Spleen (tissue), 11 donors: Measurements from ENCODE around the gene KRT23. TPM values are rescaled to one million over a fixed set of nuclear protein-coding genes. Genes with fewer than 3 reads are reported as not detected.

Experiments used
- DNase-seq: peaks from one replicate; pipeline ENCODE4 v3.0.0-alpha.2; 2020
- H3K27ac ChIP-seq, 8 donors: fragments of 200-600 bp; sonication (generic) in 7 of 8; 1 replicate in 4 of 8; 2 replicates in 4 of 8; pipeline versions ENCODE4 v1.5.0 to v1.8.0; 2016 to 2021; ENCODE audit warnings: inconsistent platforms in 4 of 8, mild to moderate bottlenecking in 4 of 8, moderate library complexity in 1 of 8
- H3K27me3 ChIP-seq, 7 donors: fragments of 200-600 bp; sonication (generic) in 6 of 7; replicated peaks in 1 of 7; 1 replicate in 4 of 7; 2 replicates in 3 of 7; pipeline versions ENCODE4 v1.5.0 to v1.8.0; 2016 to 2021; ENCODE audit warnings: inconsistent platforms in 3 of 7, mild to moderate bottlenecking in 1 of 7
- H3K36me3 ChIP-seq, 6 donors: fragments of 200-600 bp; sonication (generic) in 5 of 6; 1 replicate in 4 of 6; 2 replicates in 2 of 6; pipeline versions ENCODE4 v1.5.0 to v1.8.0; 2016 to 2021; ENCODE audit warnings: inconsistent platforms in 2 of 6
- H3K4me1 ChIP-seq, 6 donors: fragments of 200-600 bp; sonication (generic) in 5 of 6; 1 replicate in 3 of 6; 2 replicates in 3 of 6; pipeline versions ENCODE4 v1.5.0 to v1.8.0; 2016 to 2021; ENCODE audit warnings: inconsistent platforms in 3 of 6
- H3K4me3 ChIP-seq, 8 donors: fragments of 200-600 bp; sonication (generic) in 7 of 8; 1 replicate in 4 of 8; 2 replicates in 4 of 8; pipeline versions ENCODE4 v1.5.0 to v1.8.0; 2016 to 2021; ENCODE audit warnings: inconsistent platforms in 4 of 8, mild to moderate bottlenecking in 4 of 8, moderate library complexity in 2 of 8
- H3K9me3 ChIP-seq, 8 donors: fragments of 200-600 bp; sonication (generic) in 7 of 8; 1 replicate in 4 of 8; 2 replicates in 4 of 8; pipeline versions ENCODE4 v1.5.0 to v1.8.0; 2016 to 2021; ENCODE audit warnings: inconsistent platforms in 4 of 8
- CTCF ChIP-seq, 11 experiments: fragments of 200-600 bp in 7 of 11; fragments of 450-650 bp in 4 of 11; sonication (generic) in 4 of 11; IDR thresholded peaks in 8 of 11; conservative IDR thresholded peaks in 3 of 11; 1 replicate in 7 of 11; 2 replicates in 4 of 11; pipeline versions ENCODE4 v1.4.0 to v1.8.0; 2016 to 2021; ENCODE audit warnings: antibody characterized with exemption in 11 of 11, inconsistent platforms in 4 of 11, mild to moderate bottlenecking in 1 of 11
- POLR2A ChIP-seq, 3 donors: fragments of 450-650 bp; IDR thresholded peaks; one replicate each; pipeline ENCODE4 v1.5.1; 2017; ENCODE audit warnings: antibody characterized with exemption in 3 of 3, mild to moderate bottlenecking in 1 of 3
- POLR2AphosphoS5 ChIP-seq, 3 donors: sonication (generic); formaldehyde crosslinking; IDR thresholded peaks; one replicate each; pipeline ENCODE4 v1.5.1; 2017; ENCODE audit warnings: antibody characterized with exemption in 3 of 3
- WGBS, 5 donors: extraction: QIAGEN DNeasy Blood & Tissue Kit in 3 of 5; methylation state at CpG; one replicate each; pipeline versions ENCODE4 v1.1.5 to v1.1.7; 2013 to 2018; 5-methylcytosine and 5-hydroxymethylcytosine counted together
- intact Hi-C: fragments of 100-400 bp; cut with DNase I; formaldehyde crosslinking; loops from one replicate; pipeline ENCODE4 v1.15.0; 2023; ENCODE audit warnings: low total_unique reads
- polyA plus RNA-seq, 3 donors: library from polyadenylated mRNA; stranded (reverse); fragments of 200-250 nt; gene quantifications; one replicate each; pipeline ENCODE4 v1.2.1, GENCODE V29; 2013
- total RNA-seq, 7 donors: library from RNA; depleted of rRNA in 3 of 7; stranded (reverse); fragments of >200 nt in 3 of 7; fragmentation: NEBNext Ultra II Directional in 4 of 7; extraction: Animal tissue kit (Norgen Biotek cat#: 25700) in 4 of 7; gene quantifications; one replicate each; pipeline versions ENCODE4 v1.1.0 to v1.2.1, GENCODE V29; 2016 to 2021
- donor health status: healthy with polysubstance abuse.
- donor health status: DM: no; HTN: no; CAD: no; lungs with moderate emphysema.
- donor health status: DM: no; HTN: no; CAD: no.
- donor health status: Bipolar disorder and iron deficiency.
- donor health status: healthy.
- donor health status: DM: no; HTN: no; CAD: no.
- donor health status: DM: yes; HTN: yes; CAD: no.

Gene KRT23
- total and polyA plus RNA-seq, 10 donors = 0.03 to 21.7 (median 2.9) TPM

GRCh38 chr17:40980596-40980995, 43.1 kb upstream of the KRT23 start:
- TF ChIP-seq POLR2A (IDR thresholded peaks at IDR 0.05) (no peak), CTCF (IDR thresholded peaks at IDR 0.05 in 8 of 11, conservative IDR thresholded peaks at IDR 0.05 in 3 of 11) (no peak), POLR2AphosphoS5 (IDR thresholded peaks at IDR 0.05) (no peak)
- Histone ChIP-seq H3K9me3 (no peaks in the 10 kb centered on the region), H3K27me3 (peaks cover 0 to 29% (median 0%) of the 10 kb centered on the region in 7 donors), H3K27ac (no peak overlapping the region), H3K4me1 (no peaks in the 10 kb centered on the region), H3K4me3 (no peak overlapping the region), H3K36me3 (no peaks in the 10 kb centered on the region)
- intact Hi-C loops = no loop called here
- DNase-seq = no peak
- WGBS, 5 donors = 61 to 78% (median 62%) methylated on average over 8 of the region's 8 CpGs

GRCh38 chr17:40980117-40980516, 42.7 kb upstream of the KRT23 start:
- Histone ChIP-seq H3K27me3 (peaks cover 0 to 29% (median 0%) of the 10 kb centered on the region in 7 donors), H3K36me3 (no peaks in the 10 kb centered on the region), H3K9me3 (no peaks in the 10 kb centered on the region), H3K4me3 (no peak overlapping the region), H3K27ac (no peak overlapping the region), H3K4me1 (no peaks in the 10 kb centered on the region)
- intact Hi-C loops = no loop called here
- no peak for DNase-seq
- WGBS, 5 donors = 88 to 96% (median 93%) methylated on average over 3 of the region's 3 CpGs
- no peak for TF ChIP-seq POLR2AphosphoS5 (IDR thresholded peaks at IDR 0.05)
- no peak for TF ChIP-seq CTCF (IDR thresholded peaks at IDR 0.05 in 8 of 11, conservative IDR thresholded peaks at IDR 0.05 in 3 of 11)
- TF ChIP-seq POLR2A (IDR thresholded peaks at IDR 0.05) = no peak

GRCh38 chr17:40978575-40979151, 41.2 kb upstream of the KRT23 start:
- TF ChIP-seq POLR2AphosphoS5 (IDR thresholded peaks at IDR 0.05) (no peak), CTCF (IDR thresholded peaks at IDR 0.05 in 8 of 11, conservative IDR thresholded peaks at IDR 0.05 in 3 of 11) (no peak), POLR2A (IDR thresholded peaks at IDR 0.05) (no peak)
- intact Hi-C loops = no loop called here
- H3K36me3 ChIP-seq = no peaks in the 10 kb centered on the region
- H3K4me3 ChIP-seq = no peak overlapping the region
- WGBS, 5 donors = 84 to 92% (median 88%) methylated on average over 13 of the region's 13 CpGs
- no peak overlapping the region for H3K27ac ChIP-seq
- no peaks in the 10 kb centered on the region for H3K9me3 ChIP-seq
- H3K4me1 ChIP-seq = no peaks in the 10 kb centered on the region
- peaks cover 0 to 24% (median 0%) of the 10 kb centered on the region in 7 donors for H3K27me3 ChIP-seq
- DNase-seq = no peak

GRCh38 chr17:40975516-40975915, 38.1 kb upstream of the KRT23 start:
- Histone ChIP-seq H3K9me3 (no peaks in the 10 kb centered on the region), H3K4me3 (no peak overlapping the region), H3K27ac (no peak overlapping the region), H3K36me3 (no peaks in the 10 kb centered on the region), H3K27me3 (peaks cover 0 to 17% (median 0%) of the 10 kb centered on the region in 7 donors), H3K4me1 (no peaks in the 10 kb centered on the region)
- intact Hi-C loops = no loop called here
- TF ChIP-seq CTCF (IDR thresholded peaks at IDR 0.05 in 8 of 11, conservative IDR thresholded peaks at IDR 0.05 in 3 of 11) = no peak
- TF ChIP-seq POLR2AphosphoS5 (IDR thresholded peaks at IDR 0.05) = no peak
- no peak for TF ChIP-seq POLR2A (IDR thresholded peaks at IDR 0.05)
- DNase-seq = no peak
